Keratinocyte (primary cell): ENCODE results near the gene NQO2. TPM values are rescaled to one million over a fixed set of nuclear protein-coding genes. Genes with fewer than 3 reads are reported as not detected.

ENCODE experiments used
- DNase-seq: peaks from one replicate; pipeline ENCODE4 v3.0.0-alpha.2; 2011; ENCODE audit warnings: low read depth, missing footprints, low spot score
- FAIRE-seq: peaks from 2 replicates; lab custom pipeline; 2011; peaks lifted over from hg19 to GRCh38; lab: Jason Lieb, UNC
- H2AFZ ChIP-seq: 2 replicates; pipeline ENCODE4 v1.6.0; 2012; ENCODE audit warnings: low read length, control low read depth, inconsistent platforms; ENCODE audit not compliant: control insufficient read depth
- H3K27ac ChIP-seq: 2 replicates; pipeline ENCODE4 v1.5.1; 2011; ENCODE audit warnings: low read length; ENCODE audit not compliant: control insufficient read depth, insufficient read depth
- H3K27me3 ChIP-seq: 3 replicates; pipeline ENCODE4 v1.6.0; 2011; ENCODE audit warnings: low read length; ENCODE audit not compliant: control insufficient read depth, insufficient read depth; ENCODE audit errors: extremely low read depth
- H3K36me3 ChIP-seq, 2 experiments: 2 replicates in 1 of 2; 3 replicates in 1 of 2; pipeline ENCODE4 v1.5.1; 2011; ENCODE audit warnings: low read length in 2 of 2, mild to moderate bottlenecking in 1 of 2; ENCODE audit not compliant: control insufficient read depth in 2 of 2, insufficient read depth in 2 of 2; ENCODE audit errors: extremely low read depth in 1 of 2
- H3K4me1 ChIP-seq: 3 replicates; pipeline ENCODE4 v1.5.1; 2011; ENCODE audit warnings: low read length; ENCODE audit not compliant: control insufficient read depth, insufficient read depth; ENCODE audit errors: extremely low read depth
- H3K4me2 ChIP-seq: 3 replicates; pipeline ENCODE4 v1.6.0; 2011; ENCODE audit warnings: low read depth, low read length; ENCODE audit not compliant: control insufficient read depth, insufficient read depth; ENCODE audit errors: extremely low read depth
- H3K4me3 ChIP-seq, 3 experiments: fragments of 200-600 bp in 1 of 3; sonication (generic) in 1 of 3; 2 replicates in 2 of 3; 3 replicates in 1 of 3; pipeline ENCODE4 v1.5.1; 2011 to 2016; ENCODE audit warnings: low read length in 3 of 3, mild to moderate bottlenecking in 3 of 3, control low read depth in 2 of 3, inconsistent platforms in 1 of 3, low read depth in 1 of 3, mixed read lengths in 1 of 3, mixed run types in 1 of 3, moderate library complexity in 1 of 3; ENCODE audit not compliant: control insufficient read depth in 2 of 3, insufficient read depth in 2 of 3; ENCODE audit errors: extremely low read depth in 1 of 3
- H3K79me2 ChIP-seq: 2 replicates; pipeline ENCODE4 v1.6.0; 2012; ENCODE audit warnings: low read length; ENCODE audit not compliant: control insufficient read depth, insufficient read depth
- H3K9ac ChIP-seq: 3 replicates; pipeline ENCODE4 v1.6.0; 2011; ENCODE audit warnings: low read length; ENCODE audit not compliant: control insufficient read depth, insufficient read depth; ENCODE audit errors: extremely low read depth
- H3K9me1 ChIP-seq: 3 replicates; pipeline ENCODE4 v1.6.0; 2011; ENCODE audit warnings: low read length; ENCODE audit not compliant: control insufficient read depth, insufficient read depth; ENCODE audit errors: extremely low read depth
- H3K9me3 ChIP-seq: 2 replicates; pipeline ENCODE4 v1.5.1; 2012; ENCODE audit warnings: low read depth, low read length; ENCODE audit not compliant: control insufficient read depth
- H4K20me1 ChIP-seq: 3 replicates; pipeline ENCODE4 v1.6.0; 2011; ENCODE audit warnings: low read length; ENCODE audit not compliant: control insufficient read depth, insufficient read depth; ENCODE audit errors: extremely low read depth
- CTCF ChIP-seq, 3 experiments: IDR thresholded peaks in 1 of 3; conservative IDR thresholded peaks in 1 of 3; optimal IDR thresholded peaks in 1 of 3; 2 replicates in 2 of 3; 3 replicates in 1 of 3; pipeline versions ENCODE3 to v1.5.1; 2011; ENCODE audit warnings: low read length in 3 of 3, mild to moderate bottlenecking in 3 of 3, moderate library complexity in 2 of 3, control low read depth in 1 of 3, inconsistent platforms in 1 of 3; ENCODE audit not compliant: insufficient read depth in 2 of 3; ENCODE audit errors: extremely low read depth in 1 of 3
- EZH2 ChIP-seq: IDR thresholded peaks from one replicate; pipeline ENCODE4 v1.6.1; 2012; ENCODE audit warnings: inconsistent platforms, mild to moderate bottlenecking, low read length, moderate library complexity
- dilution Hi-C: fragments of 300-500 bp; cut with MboI; formaldehyde crosslinking; loops from one replicate; pipeline ENCODE4 v1.7.0; 2020; ENCODE audit warnings: low sequenced_read_pairs; ENCODE audit not compliant: extremely low pct_ligation_motif_present
- polyA plus RNA-seq, 5 experiments: library from polyadenylated mRNA; depleted of rRNA in 3 of 5; stranded (reverse) in 3 of 5; stranded (forward) in 1 of 5; unstranded in 1 of 5; fragments of >200 nt; gene quantifications; 1 replicate in 1 of 5; 2 replicates in 3 of 5; 3 replicates in 1 of 5; pipeline versions ENCODE4 v1.2.1 to v1.2.3, GENCODE V29; 2011 to 2012; ENCODE audit warnings: missing spikeins in 2 of 5, low read depth in 1 of 5, low replicate concordance in 1 of 5

The NQO2 gene
- polyA plus RNA-seq, 1 donor (not counting 4 experiments of a cell fraction or from before 2014, with no cell fraction given), result 22.9 TPM

GRCh38 chr6:3017304-3017703, 17.6 kb downstream of the NQO2 start:
- H3K36me3 ChIP-seq, result peaks cover 0 to 1% of the 10 kb centered on the region in 2 experiments
- dilution Hi-C loops, result no loop called here
- H2AFZ ChIP-seq, result no peak overlapping the region

GRCh38 chr6:3019065-3019464, 19.4 kb downstream of the NQO2 start:
- dilution Hi-C loops, result no loop called here
- Histone ChIP-seq H2AFZ (no peak overlapping the region), H3K27me3 (no peaks in the 10 kb centered on the region), H3K9me3 (no peaks in the 10 kb centered on the region), H3K79me2 (no peaks in the 10 kb centered on the region), H3K4me2 (no peak overlapping the region), H3K9me1 (no peaks in the 10 kb centered on the region), H3K9ac (no peak overlapping the region), H3K4me3 (no peak overlapping the region), H3K36me3 (no peaks in the 10 kb centered on the region), H3K4me1 (peaks cover 11% of the 10 kb centered on the region), H3K27ac (no peak overlapping the region), H4K20me1 (no peaks in the 10 kb centered on the region)
- no peak for DNase-seq
- TF ChIP-seq EZH2, result no peak
- TF ChIP-seq CTCF (optimal IDR thresholded peaks at IDR 0.05 in 1 of 3, IDR thresholded peaks at IDR 0.05 in 1 of 3, conservative IDR thresholded peaks at IDR 0.05 in 1 of 3; ENCODE audit: extremely low read depth in 1 of 3, insufficient read depth in 2 of 3, low read length in 3 of 3), result no peak
- FAIRE-seq, result no peak

More at GRCh38 chr6:3017304-3017703, 17.6 kb downstream of the NQO2 start:
- no peaks in the 10 kb centered on the region for H3K27me3 ChIP-seq
- H3K4me1 ChIP-seq, result peaks cover 12% of the 10 kb centered on the region
- H3K4me2 ChIP-seq, result no peak overlapping the region
- no peak overlapping the region for H3K4me3 ChIP-seq
- no peak for DNase-seq
- H3K9me3 ChIP-seq, result no peaks in the 10 kb centered on the region
- no peaks in the 10 kb centered on the region for H4K20me1 ChIP-seq
- H3K9ac ChIP-seq, result no peak overlapping the region
- TF ChIP-seq CTCF (optimal IDR thresholded peaks at IDR 0.05 in 1 of 3, IDR thresholded peaks at IDR 0.05 in 1 of 3, conservative IDR thresholded peaks at IDR 0.05 in 1 of 3; ENCODE audit: extremely low read depth in 1 of 3, insufficient read depth in 2 of 3, low read length in 3 of 3) (no peak), EZH2 (no peak)
- H3K79me2 ChIP-seq, result no peaks in the 10 kb centered on the region
- no peak overlapping the region for H3K27ac ChIP-seq
- FAIRE-seq, result no peak
- no peaks in the 10 kb centered on the region for H3K9me1 ChIP-seq
